GM19239 (cell line): ENCODE measurements around the gene PKN2.
A peak's percentile ranks its signal among the peaks of the same experiment; 100 is the strongest.
"Not testable (repeated sequence)": the region's sequence is repeated elsewhere in the genome, so short reads cannot be mapped to it uniquely, and the experiment has no call there.

Experiments
- DNase-seq: peaks from one replicate; pipeline ENCODE4 v3.0.0; 2011; ENCODE audit warnings: low spot score; ENCODE audit not compliant: insufficient read length
- FAIRE-seq: peaks from 2 replicates; lab custom pipeline; 2011; peaks lifted over from hg19 to GRCh38; lab: Jason Lieb, UNC

Gene PKN2

GRCh38 chr1:88673446-88673845 lies 10.6 kb upstream of the PKN2 start:
- no peak for FAIRE-seq
- no peak for DNase-seq

- no peak for DNase-seq
- no peak for FAIRE-seq
Observed at GRCh38 chr1:88678405-88678804, 5.7 kb upstream of the PKN2 start.

GRCh38 chr1:88680471-88680870 lies 3.6 kb upstream of the PKN2 start:
- FAIRE-seq (no peak), DNase-seq (no peak)

- no peak for DNase-seq
- FAIRE-seq = no peak
Observed at GRCh38 chr1:88680911-88681622, 3.0 kb upstream of the PKN2 start.

GRCh38 chr1:88684482-88685258 lies 597 bp downstream of the PKN2 start:
- DNase-seq (no peak), FAIRE-seq (peak; percentile 77)

GRCh38 chr1:88685259-88685620 lies 1.2 kb downstream of the PKN2 start:
- FAIRE-seq (peak; percentile 78), DNase-seq (no peak)

- FAIRE-seq (no peak), DNase-seq (no peak)
Observed at GRCh38 chr1:88691540-88691939, 7.5 kb downstream of the PKN2 start.

GRCh38 chr1:88695781-88696180 lies 11.7 kb downstream of the PKN2 start:
- DNase-seq (no peak), FAIRE-seq (no peak)

- FAIRE-seq = peak; percentile 64
- no peak for DNase-seq
Observed at GRCh38 chr1:88697503-88697902, 13.4 kb downstream of the PKN2 start.

GRCh38 chr1:88698140-88698539 lies 14.1 kb downstream of the PKN2 start:
- DNase-seq (no peak), FAIRE-seq (no peak)

- FAIRE-seq = no peak
- DNase-seq = no peak
Observed at GRCh38 chr1:88698764-88699163, 14.7 kb downstream of the PKN2 start.

GRCh38 chr1:88700425-88701013 lies 16.4 kb downstream of the PKN2 start:
- DNase-seq = no peak
- peak; percentile 76 for FAIRE-seq

GRCh38 chr1:88701275-88701674 lies 17.2 kb downstream of the PKN2 start:
- DNase-seq (peak; percentile 0), FAIRE-seq (no peak)

GRCh38 chr1:88701793-88702192 lies 17.7 kb downstream of the PKN2 start:
- FAIRE-seq, DNase-seq: not testable (repeated sequence)

- FAIRE-seq (no peak), DNase-seq (no peak)
Observed at GRCh38 chr1:88708011-88708410, 23.9 kb downstream of the PKN2 start.

- not testable (repeated sequence) for FAIRE-seq, DNase-seq
Observed at GRCh38 chr1:88712907-88713306, 28.8 kb downstream of the PKN2 start.

GRCh38 chr1:88716571-88716970 lies 32.5 kb downstream of the PKN2 start:
- DNase-seq, FAIRE-seq: not testable (repeated sequence)

GRCh38 chr1:88722492-88722891 lies 38.4 kb downstream of the PKN2 start:
- FAIRE-seq (no peak), DNase-seq (no peak)

GRCh38 chr1:88726697-88727096 lies 42.6 kb downstream of the PKN2 start:
- FAIRE-seq (no peak), DNase-seq (no peak)

- no peak for FAIRE-seq
- DNase-seq = no peak
Observed at GRCh38 chr1:88727205-88727604, 43.1 kb downstream of the PKN2 start.

GRCh38 chr1:88729297-88729696 lies 45.2 kb downstream of the PKN2 start:
- no peak for DNase-seq
- no peak for FAIRE-seq
